ENCODE data around the gene HEMGN.

GRCh38 chr9:97969014-97969413 lies 31.0 kb upstream of the HEMGN start:
- TF ChIP-seq MXD4 (CRISPR knock-in tag; IDR thresholded peaks at IDR 0.05; ENCODE audit: borderline replicate concordance) (no peak), CREM (CRISPR knock-in tag; IDR thresholded peaks at IDR 0.05) (no peak), ZBTB43 (CRISPR knock-in tag; IDR thresholded peaks at IDR 0.05) (no peak), MAX (CRISPR knock-in tag; IDR thresholded peaks at IDR 0.05) (no peak), ZNF532 (CRISPR knock-in tag; IDR thresholded peaks at IDR 0.05; ENCODE audit: borderline replicate concordance) (no peak), ETV6 (CRISPR knock-in tag; IDR thresholded peaks at IDR 0.05) (no peak), NFE2L1 (CRISPR knock-in tag; IDR thresholded peaks at IDR 0.05) (no peak), USF2 (CRISPR knock-in tag; IDR thresholded peaks at IDR 0.05) (no peak), CTCF (IDR thresholded peaks at IDR 0.05) (no peak), AFF4 (CRISPR knock-in tag; IDR thresholded peaks at IDR 0.05; ENCODE audit: borderline replicate concordance) (no peak), CREB1 (CRISPR knock-in tag; IDR thresholded peaks at IDR 0.05) (no peak)
